IMR-90 (cell line): ENCODE data around the gene DERA. TPM values are rescaled to one million over a fixed set of nuclear protein-coding genes. Genes with fewer than 3 reads are reported as not detected.

Source experiments
- ATAC-seq: fragments of 200-7000 bp; cut with Tn5 transposase; 2 replicates; pipeline ENCODE4 v1.9.1; 2020; ENCODE audit warnings: low read depth, mild to moderate bottlenecking, moderate library complexity
- BruUV-seq: library from RNA; stranded (reverse); fragments of 400-500 nt; replicated peaks from 2 replicates; lab custom pipeline; 2021; lab: Mats Ljungman, UMichigan
- CTCF ChIA-PET: fragments of 300-600 bp; formaldehyde crosslinking; extraction: SDS; loops from one replicate; lab custom pipeline; 2021; ENCODE audit warnings: antibody characterized with exemption; lab: Yijun Ruan, JAX
- POLR2A ChIA-PET: fragments of 300-600 bp; sonication (Branson Sonifier 250); formaldehyde crosslinking; loops from one replicate; lab custom pipeline; 2022; ENCODE audit warnings: antibody characterized with exemption; ENCODE audit not compliant: unreplicated experiment; lab: Charles Lee
- DNase-seq: peaks from one replicate; pipeline ENCODE4 v3.0.0; 2013
- H2AFZ ChIP-seq: replicated peaks from 2 replicates; pipeline ENCODE3; 2013; ENCODE audit warnings: low read length, mild to moderate bottlenecking; ENCODE audit not compliant: poor library complexity
- H2AK5ac ChIP-seq: 2 replicates; pipeline ENCODE4 v1.6.1; 2013; ENCODE audit warnings: low read depth, low read length, inconsistent platforms
- H2AK9ac ChIP-seq: replicated peaks from 2 replicates; pipeline ENCODE3; 2013; ENCODE audit warnings: mild to moderate bottlenecking, low read depth, low read length, moderate library complexity; ENCODE audit not compliant: poor library complexity
- H2BK120ac ChIP-seq: 2 replicates; pipeline ENCODE4 v1.6.1; 2013; ENCODE audit warnings: low read depth, low read length, inconsistent platforms
- H2BK15ac ChIP-seq: 3 replicates; pipeline ENCODE4 v1.6.1; 2013; ENCODE audit warnings: low read depth, low read length, inconsistent platforms
- H2BK20ac ChIP-seq: 2 replicates; pipeline ENCODE4 v1.6.1; 2013; ENCODE audit warnings: low read depth, mild to moderate bottlenecking, inconsistent platforms, low read length, moderate library complexity
- H2BK5ac ChIP-seq: 2 replicates; pipeline ENCODE4 v1.6.1; 2013; ENCODE audit warnings: mild to moderate bottlenecking, low read depth, low read length, inconsistent platforms; ENCODE audit not compliant: poor library complexity, severe bottlenecking
- H3K14ac ChIP-seq: replicated peaks from 2 replicates; pipeline ENCODE4 v1.6.1; 2013; ENCODE audit warnings: low read depth, low read length, inconsistent platforms
- H3K18ac ChIP-seq: 2 replicates; pipeline ENCODE4 v1.6.1; 2013; ENCODE audit warnings: low read depth, low read length, control low read depth
- H3K23ac ChIP-seq: 2 replicates; pipeline ENCODE4 v1.6.1; 2013; ENCODE audit warnings: low read depth, low read length, inconsistent platforms
- H3K27ac ChIP-seq: 2 replicates; pipeline ENCODE4 v1.5.1; 2013; ENCODE audit warnings: mild to moderate bottlenecking, control low read depth, low read length; ENCODE audit not compliant: insufficient read depth
- H3K27me3 ChIP-seq: 2 replicates; pipeline ENCODE4 v1.6.1; 2013; ENCODE audit warnings: low read length; ENCODE audit not compliant: control insufficient read depth, insufficient read depth
- H3K36me3 ChIP-seq: 2 replicates; pipeline ENCODE4 v1.6.1; 2013; ENCODE audit warnings: low read length, mixed read lengths; ENCODE audit not compliant: control insufficient read depth, insufficient read depth
- H3K4ac ChIP-seq: 2 replicates; pipeline ENCODE4 v1.6.1; 2013; ENCODE audit warnings: low read depth, low read length, inconsistent platforms
- H3K4me1 ChIP-seq: 2 replicates; pipeline ENCODE4 v1.6.1; 2013; ENCODE audit warnings: low read length, mixed read lengths; ENCODE audit not compliant: control insufficient read depth, insufficient read depth
- H3K4me2 ChIP-seq: 2 replicates; pipeline ENCODE4 v1.6.1; 2013; ENCODE audit warnings: low read depth, mild to moderate bottlenecking, control low read depth, low read length, moderate library complexity
- H3K4me3 ChIP-seq: 2 replicates; pipeline ENCODE4 v1.5.1; 2013; ENCODE audit warnings: low read depth, mild to moderate bottlenecking, control low read depth, low read length, moderate library complexity; ENCODE audit not compliant: insufficient read depth
- H3K56ac ChIP-seq: 2 replicates; pipeline ENCODE4 v1.6.1; 2013; ENCODE audit warnings: low read length, inconsistent platforms; ENCODE audit not compliant: insufficient read depth; ENCODE audit errors: extremely low read depth
- H3K79me1 ChIP-seq, 2 experiments: 2 replicates each; pipeline ENCODE4 v1.6.1; 2013; ENCODE audit warnings: low read length in 2 of 2, inconsistent platforms in 1 of 2, low read depth in 1 of 2
- H3K9ac ChIP-seq: 2 replicates; pipeline ENCODE4 v1.6.1; 2013; ENCODE audit warnings: low read depth, low read length, control low read depth
- H3K9me1 ChIP-seq: 2 replicates; pipeline ENCODE4 v1.6.1; 2013; ENCODE audit warnings: low read length, inconsistent platforms; ENCODE audit not compliant: insufficient read depth
- H3K9me3 ChIP-seq: 2 replicates; pipeline ENCODE4 v1.6.1; 2013; ENCODE audit warnings: low read length; ENCODE audit not compliant: control insufficient read depth, insufficient read depth
- H4K20me1 ChIP-seq: 2 replicates; pipeline ENCODE4 v1.6.1; 2013; ENCODE audit warnings: low read length, inconsistent platforms; ENCODE audit not compliant: insufficient read depth
- H4K5ac ChIP-seq: 2 replicates; pipeline ENCODE4 v1.6.1; 2013; ENCODE audit warnings: mild to moderate bottlenecking, low read depth, low read length, control low read depth
- H4K8ac ChIP-seq, 2 experiments: 2 replicates each; pipeline ENCODE4 v1.6.1; 2013; ENCODE audit warnings: low read depth in 2 of 2, low read length in 2 of 2, control low read depth in 1 of 2, inconsistent platforms in 1 of 2
- H4K91ac ChIP-seq: 2 replicates; pipeline ENCODE4 v1.6.1; 2013; ENCODE audit warnings: low read depth, low read length, inconsistent platforms; ENCODE audit not compliant: insufficient read depth
- BHLHE40 ChIP-seq: fragments of 150-350 bp; IDR thresholded peaks from 2 replicates; pipeline ENCODE4 v1.6.1; 2016; ENCODE audit warnings: mild to moderate bottlenecking, low read depth, low read length
- CEBPB ChIP-seq: IDR thresholded peaks from 2 replicates; pipeline ENCODE4 v1.6.1; 2012; ENCODE audit warnings: low read depth, low read length, improper control_type of control experiment
- CHD1 ChIP-seq: IDR thresholded peaks from 2 replicates; pipeline ENCODE4 v1.6.1; 2012; ENCODE audit warnings: low read depth, low read length, improper control_type of control experiment
- CTCF ChIP-seq: conservative IDR thresholded peaks from 2 replicates; pipeline ENCODE4 v1.5.1; 2012; ENCODE audit warnings: mild to moderate bottlenecking, low read depth, low read length, improper control_type of control experiment
- FOS ChIP-seq: fragments of 150-350 bp; IDR thresholded peaks from 2 replicates; pipeline ENCODE4 v1.6.1; 2016; ENCODE audit warnings: low read depth, low read length
- MAFK ChIP-seq: IDR thresholded peaks from 2 replicates; pipeline ENCODE4 v1.6.1; 2012; ENCODE audit warnings: low read depth, low read length, improper control_type of control experiment
- MAZ ChIP-seq: IDR thresholded peaks from 2 replicates; pipeline ENCODE4 v1.6.1; 2012; ENCODE audit warnings: low read depth, mild to moderate bottlenecking, low read length, improper control_type of control experiment, moderate library complexity, borderline replicate concordance
- MXI1 ChIP-seq: IDR thresholded peaks from 2 replicates; pipeline ENCODE4 v1.6.1; 2012; ENCODE audit warnings: low read depth, mild to moderate bottlenecking, low read length, moderate library complexity, borderline replicate concordance
- NFE2L2 ChIP-seq: fragments of 150-350 bp; IDR thresholded peaks from 2 replicates; pipeline ENCODE4 v1.6.1; 2016; ENCODE audit warnings: low read depth, mild to moderate bottlenecking, low read length
- POLR2A ChIP-seq: IDR thresholded peaks from 2 replicates; pipeline ENCODE4 v1.6.1; 2012; ENCODE audit warnings: mild to moderate bottlenecking, low read depth, low read length
- RAD21 ChIP-seq: IDR thresholded peaks from 2 replicates; pipeline ENCODE4 v1.6.1; 2012; ENCODE audit warnings: low read length, improper control_type of control experiment
- RCOR1 ChIP-seq: IDR thresholded peaks from 2 replicates; pipeline ENCODE4 v1.6.1; 2012; ENCODE audit warnings: mild to moderate bottlenecking, low read length, improper control_type of control experiment; ENCODE audit not compliant: insufficient replicate concordance
- RFX5 ChIP-seq: IDR thresholded peaks from 2 replicates; pipeline ENCODE4 v1.8.0; 2012; ENCODE audit warnings: low read depth, mild to moderate bottlenecking, low read length, moderate library complexity
- SMC3 ChIP-seq: fragments of 150-350 bp; IDR thresholded peaks from 2 replicates; pipeline ENCODE4 v1.6.1; 2016; ENCODE audit warnings: low read depth, mild to moderate bottlenecking, antibody characterized with exemption, low read length, moderate library complexity
- USF2 ChIP-seq: fragments of 150-350 bp; IDR thresholded peaks from 2 replicates; pipeline ENCODE4 v1.6.1; 2017; ENCODE audit warnings: mild to moderate bottlenecking, antibody characterized with exemption, low read length, low read depth
- WGBS, 2 experiments: methylation state at CpG; one replicate each; pipeline versions ENCODE4 v1.1.5 to v1.1.7; 2013; ENCODE audit warnings: missing lambda C conversion rate in 2 of 2; ENCODE audit not compliant: insufficient read length in 1 of 2; ENCODE audit errors: extremely low coverage in 2 of 2; 5-methylcytosine and 5-hydroxymethylcytosine counted together
- dilution Hi-C: fragments of 300-500 bp; cut with HindIII; formaldehyde crosslinking; loops from one replicate; pipeline ENCODE4 v1.14.3; 2018; ENCODE audit warnings: low sequenced_read_pairs; ENCODE audit not compliant: unreplicated experiment
- in situ Hi-C: fragments of 300-500 bp; cut with MboI; formaldehyde crosslinking; loops from 3 replicates; pipeline ENCODE4 v1.14.3; 2019; ENCODE audit warnings: low sequenced_read_pairs, inconsistent platforms, mixed read lengths
- intact Hi-C: fragments of 100-400 bp; cut with micrococcal nuclease; formaldehyde crosslinking; loops from 2 replicates; pipeline ENCODE4 v1.10.0; 2022
- polyA plus RNA-seq, 3 experiments: library from polyadenylated mRNA; depleted of rRNA; stranded (reverse); fragments of >200 nt; gene quantifications; 2 replicates each; pipeline ENCODE4 v1.2.3, GENCODE V29; 2012; ENCODE audit warnings: low replicate concordance in 1 of 3
- total RNA-seq: library from RNA; depleted of rRNA; stranded (reverse); fragments of >200 nt; gene quantifications from 2 replicates; pipeline ENCODE4 v1.2.3, GENCODE V29; 2012
- TF ChIP-seq, protein P1 (sequence below): fragments of 150-350 bp; IDR thresholded peaks from 2 replicates; pipeline ENCODE4 v1.6.1; 2016; ENCODE audit warnings: low read depth, mild to moderate bottlenecking, low read length, moderate library complexity, borderline replicate concordance

Gene DERA
- total and polyA plus RNA-seq, 2 of the 4 experiments (the other 2 are of a cell fraction), result 28.1 to 58.6 TPM

DNA sequence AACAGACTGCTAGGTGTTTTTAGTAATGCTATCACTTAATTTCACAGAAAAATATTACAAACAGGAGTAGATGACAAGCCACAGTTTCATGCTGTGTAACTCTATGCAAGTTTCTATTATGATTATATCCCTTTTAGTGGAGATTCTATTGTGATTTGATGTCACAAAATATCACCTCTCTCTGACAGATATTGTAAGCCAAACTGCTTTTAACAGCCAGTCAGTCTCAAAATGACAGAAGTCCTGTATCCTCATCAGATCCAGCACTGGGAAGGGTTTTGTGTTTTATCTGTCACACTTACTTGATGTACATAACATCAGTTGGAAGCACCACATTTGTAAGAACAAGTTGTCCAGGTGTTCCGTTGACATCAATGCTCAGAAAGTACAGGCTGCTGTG lies 164.8 kb downstream of the DERA start:
- Histone ChIP-seq H4K20me1 (no peaks in the 10 kb centered on the region), H3K9me3 (no peaks in the 10 kb centered on the region), H4K5ac (no peak overlapping the region), H2BK120ac (no peak overlapping the region), H3K79me1 (no peaks in the 10 kb centered on the region), H2BK5ac (no peak overlapping the region), H3K4ac (no peak overlapping the region), H3K56ac (no peak overlapping the region), H2AK9ac (no peak overlapping the region), H3K4me2 (no peak overlapping the region), H3K23ac (no peak overlapping the region), H2BK20ac (no peak overlapping the region), H3K4me1 (no peaks in the 10 kb centered on the region), H3K27me3 (no peaks in the 10 kb centered on the region; the same call in 1 of the 2 replicates), H2BK15ac (no peak overlapping the region), H4K8ac (no peak overlapping the region), H3K36me3 (no peaks in the 10 kb centered on the region), H3K4me3 (no peak overlapping the region), H3K9me1 (no peaks in the 10 kb centered on the region), H3K14ac (no peak overlapping the region), H4K91ac (no peak overlapping the region), H3K27ac (no peak overlapping the region), H3K18ac (no peak overlapping the region), H2AFZ (no peak overlapping the region), H2AK5ac (no peak overlapping the region), H3K9ac (no peak overlapping the region)
- ATAC-seq, result no peak
- no peak for DNase-seq
- BruUV-seq, result no TSS peak
- CTCF ChIA-PET, result interaction anchor here (0.9 kb wide), 1 partner anchor 11 kb away, joined by 4 read pairs; no protein-coding TSS in a partner anchor
- no peak for TF ChIP-seq RFX5
- TF ChIP-seq RAD21, result no peak
- no peak for TF ChIP-seq SMC3
- TF ChIP-seq NFE2L2, result no peak
- no peak for TF ChIP-seq POLR2A
- TF ChIP-seq, protein P1, sequence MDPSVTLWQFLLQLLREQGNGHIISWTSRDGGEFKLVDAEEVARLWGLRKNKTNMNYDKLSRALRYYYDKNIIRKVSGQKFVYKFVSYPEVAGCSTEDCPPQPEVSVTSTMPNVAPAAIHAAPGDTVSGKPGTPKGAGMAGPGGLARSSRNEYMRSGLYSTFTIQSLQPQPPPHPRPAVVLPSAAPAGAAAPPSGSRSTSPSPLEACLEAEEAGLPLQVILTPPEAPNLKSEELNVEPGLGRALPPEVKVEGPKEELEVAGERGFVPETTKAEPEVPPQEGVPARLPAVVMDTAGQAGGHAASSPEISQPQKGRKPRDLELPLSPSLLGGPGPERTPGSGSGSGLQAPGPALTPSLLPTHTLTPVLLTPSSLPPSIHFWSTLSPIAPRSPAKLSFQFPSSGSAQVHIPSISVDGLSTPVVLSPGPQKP, result no peak
- TF ChIP-seq MAFK, result no peak
- no peak for TF ChIP-seq CTCF
- TF ChIP-seq RCOR1, result no peak
- no peak for TF ChIP-seq FOS
- TF ChIP-seq MXI1, result no peak
- no peak for TF ChIP-seq CHD1
- TF ChIP-seq USF2, result no peak
- TF ChIP-seq BHLHE40, result no peak
- no peak for TF ChIP-seq MAZ
- no peak for TF ChIP-seq CEBPB
- WGBS, 2 experiments, result 40% methylated on average over 1 of the region's 1 CpG; no CpG with 5 or more reads in 1 of the 2 experiments
- dilution Hi-C loops, result no loop called here
- intact Hi-C loops, result no loop called here
- POLR2A ChIA-PET, result no interaction called here
- in situ Hi-C loops, result loop anchor here (10.0 kb wide), 1 partner anchor 61 kb away; no protein-coding TSS in a partner anchor
